Liver (tissue), 3 donors: Measurements from ENCODE around the gene SNRPB2.

Experiments
- CTCF ChIP-seq: fragments of 150-350 bp; IDR thresholded peaks from 2 replicates; pipeline ENCODE4 v1.5.1; 2017; ENCODE audit warnings: improper control_type of control experiment, low read depth, low read length; ENCODE audit not compliant: missing input control
- GABPA ChIP-seq, 2 donors: IDR thresholded peaks in 1 of 2; conservative IDR thresholded peaks in 1 of 2; 2 replicates each; pipeline ENCODE4 v1.6.1; 2016; ENCODE audit warnings: antibody characterized with exemption in 2 of 2, mild to moderate bottlenecking in 1 of 2, moderate library complexity in 1 of 2
- RAD21 ChIP-seq, 2 donors: IDR thresholded peaks; 2 replicates each; pipeline ENCODE4 v1.6.1; 2016; ENCODE audit warnings: antibody characterized with exemption in 2 of 2, mild to moderate bottlenecking in 2 of 2
- SP1 ChIP-seq: IDR thresholded peaks from 2 replicates; pipeline ENCODE4 v1.6.1; 2018; ENCODE audit warnings: antibody characterized with exemption, mild to moderate bottlenecking
- TAF1 ChIP-seq: conservative IDR thresholded peaks from 2 replicates; pipeline ENCODE4 v1.6.1; 2016; ENCODE audit warnings: antibody characterized with exemption, mild to moderate bottlenecking
- YY1 ChIP-seq: IDR thresholded peaks from 2 replicates; pipeline ENCODE4 v1.6.1; 2016; ENCODE audit warnings: antibody characterized with exemption, mild to moderate bottlenecking
- ZBTB33 ChIP-seq: IDR thresholded peaks from 2 replicates; pipeline ENCODE4 v1.6.1; 2016; ENCODE audit warnings: antibody characterized with exemption
- TF ChIP-seq, protein P1 (sequence below): IDR thresholded peaks from 2 replicates; pipeline ENCODE4 v1.6.1; 2016; ENCODE audit warnings: antibody characterized with exemption
- donor health status: healthy.
- donor health status: healthy.

- TF ChIP-seq CTCF = no peak
- no peak for TF ChIP-seq ZBTB33
- no peak for TF ChIP-seq GABPA (IDR thresholded peaks at IDR 0.05 in 1 of 2, conservative IDR thresholded peaks at IDR 0.05 in 1 of 2)
- TF ChIP-seq, protein P1, sequence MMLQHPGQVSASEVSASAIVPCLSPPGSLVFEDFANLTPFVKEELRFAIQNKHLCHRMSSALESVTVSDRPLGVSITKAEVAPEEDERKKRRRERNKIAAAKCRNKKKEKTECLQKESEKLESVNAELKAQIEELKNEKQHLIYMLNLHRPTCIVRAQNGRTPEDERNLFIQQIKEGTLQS = no peak
- no peak for TF ChIP-seq YY1
- no peak for TF ChIP-seq SP1
- TF ChIP-seq TAF1 = no peak
- TF ChIP-seq RAD21 (IDR thresholded peaks at IDR 0.05) = no peak
These were observed 30.5 kb upstream of the SNRPB2 start for GRCh38 chr20:16699293-16699692.
